GM23338 (cell line): ENCODE data around the gene MINDY4.

Source experiments
- CTCF ChIP-seq, 2 experiments: fragments of 200-600 bp in 1 of 2; sonication (generic) in 1 of 2; conservative IDR thresholded peaks; 2 replicates each; pipeline versions ENCODE4 v1.5.1 to v1.6.1; 2016 to 2017; ENCODE audit warnings: antibody characterized with exemption in 2 of 2, low read depth in 2 of 2, mild to moderate bottlenecking in 2 of 2, moderate library complexity in 1 of 2
- EZH2 ChIP-seq: fragments of 200-600 bp; sonication (generic); IDR thresholded peaks from one replicate; pipeline ENCODE4 v1.8.0; 2017; ENCODE audit warnings: antibody characterized with exemption, mild to moderate bottlenecking, low read depth; ENCODE audit not compliant: unreplicated experiment
- EZH2phosphoT487 ChIP-seq: fragments of 200-600 bp; sonication (generic); IDR thresholded peaks from one replicate; pipeline ENCODE4 v1.8.1; 2018; ENCODE audit warnings: antibody characterized with exemption; ENCODE audit not compliant: unreplicated experiment
- NANOG ChIP-seq: IDR thresholded peaks from 2 replicates; pipeline ENCODE4 v1.6.1; 2016; ENCODE audit warnings: antibody characterized with exemption, borderline replicate concordance
- TF ChIP-seq, protein P1 (sequence below): IDR thresholded peaks from 2 replicates; pipeline ENCODE4 v1.6.1; 2016; ENCODE audit warnings: antibody characterized with exemption

GRCh38 chr7:30841025-30841735, 70.0 kb downstream of the MINDY4 start:
- TF ChIP-seq, protein P1, sequence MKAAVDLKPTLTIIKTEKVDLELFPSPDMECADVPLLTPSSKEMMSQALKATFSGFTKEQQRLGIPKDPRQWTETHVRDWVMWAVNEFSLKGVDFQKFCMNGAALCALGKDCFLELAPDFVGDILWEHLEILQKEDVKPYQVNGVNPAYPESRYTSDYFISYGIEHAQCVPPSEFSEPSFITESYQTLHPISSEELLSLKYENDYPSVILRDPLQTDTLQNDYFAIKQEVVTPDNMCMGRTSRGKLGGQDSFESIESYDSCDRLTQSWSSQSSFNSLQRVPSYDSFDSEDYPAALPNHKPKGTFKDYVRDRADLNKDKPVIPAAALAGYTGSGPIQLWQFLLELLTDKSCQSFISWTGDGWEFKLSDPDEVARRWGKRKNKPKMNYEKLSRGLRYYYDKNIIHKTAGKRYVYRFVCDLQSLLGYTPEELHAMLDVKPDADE, result no peak
- TF ChIP-seq CTCF (conservative IDR thresholded peaks at IDR 0.05; ENCODE audit: low read depth in 2 of 2) (no peak), EZH2 (no peak), EZH2phosphoT487 (no peak), NANOG (no peak)
